ENCODE data around the gene NRIP2. TPM values are rescaled to one million over a fixed set of nuclear protein-coding genes. Genes with fewer than 3 reads are reported as not detected.
A peak's percentile ranks its signal among the peaks of the same experiment; 100 is the strongest.

The NRIP2 gene
- total RNA-seq, 4 donors from 2014 or later, result 0.46 to 4.9 (median 0.93) TPM

GRCh38 chr12:2785017-2785416 lies 49.8 kb downstream of the NRIP2 start:
- DNase-seq (ENCODE audit: low spot score) (no peak), ATAC-seq (ENCODE audit: low FRiP score) (no peak)
- TF ChIP-seq, protein P1, sequence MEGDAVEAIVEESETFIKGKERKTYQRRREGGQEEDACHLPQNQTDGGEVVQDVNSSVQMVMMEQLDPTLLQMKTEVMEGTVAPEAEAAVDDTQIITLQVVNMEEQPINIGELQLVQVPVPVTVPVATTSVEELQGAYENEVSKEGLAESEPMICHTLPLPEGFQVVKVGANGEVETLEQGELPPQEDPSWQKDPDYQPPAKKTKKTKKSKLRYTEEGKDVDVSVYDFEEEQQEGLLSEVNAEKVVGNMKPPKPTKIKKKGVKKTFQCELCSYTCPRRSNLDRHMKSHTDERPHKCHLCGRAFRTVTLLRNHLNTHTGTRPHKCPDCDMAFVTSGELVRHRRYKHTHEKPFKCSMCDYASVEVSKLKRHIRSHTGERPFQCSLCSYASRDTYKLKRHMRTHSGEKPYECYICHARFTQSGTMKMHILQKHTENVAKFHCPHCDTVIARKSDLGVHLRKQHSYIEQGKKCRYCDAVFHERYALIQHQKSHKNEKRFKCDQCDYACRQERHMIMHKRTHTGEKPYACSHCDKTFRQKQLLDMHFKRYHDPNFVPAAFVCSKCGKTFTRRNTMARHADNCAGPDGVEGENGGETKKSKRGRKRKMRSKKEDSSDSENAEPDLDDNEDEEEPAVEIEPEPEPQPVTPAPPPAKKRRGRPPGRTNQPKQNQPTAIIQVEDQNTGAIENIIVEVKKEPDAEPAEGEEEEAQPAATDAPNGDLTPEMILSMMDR (IDR thresholded peaks at IDR 0.05), result no peak

DNA sequence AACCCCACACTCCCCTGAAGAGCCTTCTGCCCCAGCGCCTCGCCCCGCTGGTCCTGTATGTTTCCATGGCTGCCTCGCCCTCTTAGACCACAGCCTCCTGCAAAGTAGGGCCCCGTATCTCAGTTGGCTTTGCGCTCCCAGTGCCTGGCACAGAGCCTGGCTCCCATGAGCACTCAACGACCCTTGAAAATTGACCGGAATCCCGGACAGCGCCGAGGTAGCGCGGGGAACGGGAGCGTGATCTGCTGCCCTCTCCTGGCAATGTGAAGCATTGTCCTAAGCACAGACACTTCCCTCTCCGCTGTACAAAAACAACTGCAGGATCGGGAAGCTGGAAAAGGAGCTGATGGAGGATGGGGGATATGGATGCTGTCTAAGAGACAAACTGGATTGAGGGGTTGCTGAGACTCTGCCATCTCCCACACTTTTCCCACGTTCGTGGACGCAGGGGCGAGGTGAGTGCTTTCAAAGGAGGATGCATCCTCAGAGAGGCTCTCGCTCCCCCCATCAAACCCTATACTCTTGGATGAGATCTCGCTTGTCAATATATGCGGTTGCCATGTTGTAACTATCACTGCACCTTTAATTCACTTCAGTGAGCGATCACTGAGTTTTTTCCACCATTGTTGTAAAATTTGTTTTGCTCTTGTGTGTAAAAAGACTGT lies 50.8 kb downstream of the NRIP2 start:
- TF ChIP-seq, protein P1 (IDR thresholded peaks at IDR 0.05), result peak in 1 of 3 donors; percentile 36
- DNase-seq (ENCODE audit: low spot score) (no peak), ATAC-seq (ENCODE audit: low FRiP score) (peak; percentile 91)

- ATAC-seq (ENCODE audit: low FRiP score) (no peak), DNase-seq (ENCODE audit: low spot score) (no peak)
- TF ChIP-seq, protein P1 (IDR thresholded peaks at IDR 0.05), result no peak
Observed at GRCh38 chr12:2779281-2779680, 55.6 kb downstream of the NRIP2 start.

GRCh38 chr12:2776129-2776806 lies 58.6 kb downstream of the NRIP2 start:
- no peak for ATAC-seq (ENCODE audit: low FRiP score)
- TF ChIP-seq, protein P1 (IDR thresholded peaks at IDR 0.05), result no peak
- no peak for DNase-seq (ENCODE audit: low spot score)

DNA sequence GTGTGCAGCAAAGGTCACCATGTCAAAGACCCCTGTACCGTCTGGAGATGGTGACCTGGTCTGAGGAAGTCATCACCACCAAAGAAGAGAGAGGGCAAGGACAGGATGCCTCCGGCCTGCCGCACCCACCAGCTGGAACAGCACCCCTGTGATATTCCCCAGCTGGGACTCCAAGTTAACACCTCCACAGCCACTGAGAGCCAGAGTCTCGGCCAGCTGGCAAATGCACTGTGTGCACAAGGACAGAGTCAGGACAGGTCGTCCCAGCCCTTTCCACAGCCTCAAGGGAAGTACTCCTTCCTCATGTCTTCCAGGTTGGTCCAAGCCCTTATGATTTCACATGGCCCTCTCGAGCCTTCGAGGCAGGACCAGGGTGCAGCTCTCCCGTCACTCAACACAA lies 59.4 kb downstream of the NRIP2 start:
- DNase-seq (ENCODE audit: low spot score) (no peak), ATAC-seq (ENCODE audit: low FRiP score) (no peak)
- TF ChIP-seq, protein P1 (IDR thresholded peaks at IDR 0.05), result no peak

Other genes with a start within 250 kb of the NRIP2 start
- gene FKBP4, start 40.1 kb downstream of the NRIP2 start, total RNA-seq, result 10 to 100 TPM; 29.6 to 86.5 (median 45.1) TPM
- 10 to 100 TPM; 23.4 to 40.5 (median 29.0) TPM for gene ITFG2, start 22.4 kb downstream of the NRIP2 start, total RNA-seq
- gene TEX52, start 22.0 kb upstream of the NRIP2 start, total RNA-seq, result not detected
- 1 to 10 TPM in 1 of 4 donors, under 1 TPM in 3; 0.09 to 4.3 (median 0.50) TPM for gene FOXM1, start 42.1 kb upstream of the NRIP2 start, total RNA-seq
- 1 to 10 TPM; 4.6 to 8.8 (median 6.1) TPM for gene RHNO1, start 42.2 kb upstream of the NRIP2 start, total RNA-seq
- gene TULP3, start 55.9 kb upstream of the NRIP2 start, total RNA-seq, result 10 to 100 TPM in 3 of 4 donors, 1 to 10 TPM in 1; 7.8 to 25.4 (median 21.1) TPM
- gene TEAD4, start 124.4 kb upstream of the NRIP2 start, total RNA-seq, result 10 to 100 TPM; 14.5 to 79.3 (median 17.0) TPM
- gene TSPAN9, start 242.3 kb upstream of the NRIP2 start, total RNA-seq, result 10 to 100 TPM; 23.4 to 43.3 (median 29.4) TPM